AG09309 (cell line): Measurements from ENCODE around the gene PIGS.
A peak's percentile ranks its signal among the peaks of the same experiment; 100 is the strongest.

ENCODE experiments used
- DNase-seq: peaks from one replicate; pipeline ENCODE4 v3.0.0-alpha.2; 2010; ENCODE audit warnings: low read depth
- H3K4me3 ChIP-seq: 2 replicates; pipeline ENCODE4 v1.5.1; 2011; ENCODE audit warnings: mild to moderate bottlenecking, low read depth, low read length, moderate library complexity; ENCODE audit not compliant: control insufficient read depth
- TF ChIP-seq, protein P1 (sequence below): IDR thresholded peaks from 2 replicates; pipeline ENCODE4 v1.5.1; 2011; ENCODE audit warnings: mild to moderate bottlenecking, low read depth, low read length, inconsistent platforms; ENCODE audit not compliant: insufficient read depth, control insufficient read depth; ENCODE audit errors: missing control alignments

PIGS gene

DNA sequence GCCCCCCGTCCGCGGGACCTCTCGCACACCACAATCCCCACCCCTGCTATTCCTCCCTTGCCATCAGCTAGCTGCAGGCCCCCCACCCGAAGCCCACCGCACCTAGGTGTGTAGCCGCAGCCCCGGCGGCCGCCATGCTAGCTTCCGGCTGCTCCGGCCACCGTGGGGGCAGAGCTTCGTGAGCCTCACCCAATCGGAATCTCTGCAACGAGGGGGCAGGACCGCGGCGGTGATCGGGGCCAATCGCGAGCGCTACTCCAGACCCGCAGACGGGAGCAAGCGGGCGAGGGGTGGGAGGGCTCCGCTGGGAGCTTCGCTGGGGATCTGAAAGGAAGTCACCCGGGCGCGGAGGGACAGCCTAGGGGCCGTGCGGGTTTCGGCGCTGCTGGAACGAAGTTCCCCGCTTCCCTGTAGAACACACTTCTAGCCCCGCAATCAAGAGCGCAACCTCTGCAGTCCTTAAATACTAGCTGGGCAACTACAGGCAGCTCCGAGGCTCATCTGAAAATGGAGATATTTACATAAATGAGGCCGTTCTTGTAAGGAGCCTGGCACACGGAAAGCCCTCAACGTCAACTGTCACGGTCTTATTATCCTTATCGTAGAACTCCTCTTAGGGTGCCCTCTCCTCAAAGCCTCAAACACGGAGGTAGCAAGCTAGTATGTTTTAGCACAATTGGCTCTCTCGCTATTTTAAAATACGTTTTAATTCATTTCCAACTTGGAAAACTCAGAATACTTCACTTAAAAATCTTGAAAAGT lies at the start of gene PIGS:
TSS of gene PIGS (minus strand) at position 164 of the 762 bp plus-strand sequence. CDS start at position 136, 28 bp downstream.
- H3K4me3 ChIP-seq: peak within 1 kb of the TSS; percentile 91
- peak; percentile 44 for DNase-seq
- TF ChIP-seq, protein P1, sequence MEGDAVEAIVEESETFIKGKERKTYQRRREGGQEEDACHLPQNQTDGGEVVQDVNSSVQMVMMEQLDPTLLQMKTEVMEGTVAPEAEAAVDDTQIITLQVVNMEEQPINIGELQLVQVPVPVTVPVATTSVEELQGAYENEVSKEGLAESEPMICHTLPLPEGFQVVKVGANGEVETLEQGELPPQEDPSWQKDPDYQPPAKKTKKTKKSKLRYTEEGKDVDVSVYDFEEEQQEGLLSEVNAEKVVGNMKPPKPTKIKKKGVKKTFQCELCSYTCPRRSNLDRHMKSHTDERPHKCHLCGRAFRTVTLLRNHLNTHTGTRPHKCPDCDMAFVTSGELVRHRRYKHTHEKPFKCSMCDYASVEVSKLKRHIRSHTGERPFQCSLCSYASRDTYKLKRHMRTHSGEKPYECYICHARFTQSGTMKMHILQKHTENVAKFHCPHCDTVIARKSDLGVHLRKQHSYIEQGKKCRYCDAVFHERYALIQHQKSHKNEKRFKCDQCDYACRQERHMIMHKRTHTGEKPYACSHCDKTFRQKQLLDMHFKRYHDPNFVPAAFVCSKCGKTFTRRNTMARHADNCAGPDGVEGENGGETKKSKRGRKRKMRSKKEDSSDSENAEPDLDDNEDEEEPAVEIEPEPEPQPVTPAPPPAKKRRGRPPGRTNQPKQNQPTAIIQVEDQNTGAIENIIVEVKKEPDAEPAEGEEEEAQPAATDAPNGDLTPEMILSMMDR: no peak

DNA sequence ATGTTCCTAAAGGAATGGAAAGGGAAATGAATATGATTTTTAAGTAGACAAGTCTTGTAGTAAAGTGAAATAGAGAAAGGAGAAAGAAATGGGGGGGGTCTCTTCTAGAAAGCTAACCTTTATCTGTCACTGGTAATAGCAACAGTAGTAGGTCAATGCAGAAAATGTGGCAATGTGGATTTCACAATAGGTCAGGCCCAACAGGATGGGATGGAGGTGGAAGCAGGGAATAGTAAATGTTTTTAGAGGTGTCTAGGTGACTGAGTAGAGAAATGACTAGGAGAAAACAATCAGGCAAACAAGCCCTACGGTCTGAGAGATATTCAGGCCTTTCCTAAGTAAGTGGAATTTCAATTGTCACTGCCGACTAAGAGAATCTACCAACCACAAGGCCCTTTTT lies 48.7 kb upstream of the PIGS start:
- H3K4me3 ChIP-seq: no peak overlapping the region
- DNase-seq: no peak
- TF ChIP-seq, protein P1: no peak

DNA sequence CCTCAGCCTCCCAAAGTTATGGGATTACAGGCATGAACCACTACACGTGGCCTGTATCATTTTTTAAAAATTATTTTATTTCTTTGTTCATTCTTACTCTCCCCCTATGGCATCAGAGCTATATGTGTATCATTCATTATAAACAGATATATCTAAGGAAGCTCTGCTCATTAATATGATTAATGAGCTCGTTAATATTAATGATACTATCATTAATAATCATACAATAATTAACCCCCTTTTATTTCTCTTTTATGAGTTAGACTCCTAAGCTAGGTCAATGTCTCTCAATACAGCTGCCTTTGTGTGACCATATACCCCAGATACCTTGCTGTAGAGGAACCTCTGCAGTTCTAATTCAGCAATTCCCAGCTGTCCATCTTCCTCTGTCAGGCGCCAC lies 47.1 kb upstream of the PIGS start:
- H3K4me3 ChIP-seq: no peak overlapping the region
- TF ChIP-seq, protein P1: no peak
- no peak for DNase-seq

DNA sequence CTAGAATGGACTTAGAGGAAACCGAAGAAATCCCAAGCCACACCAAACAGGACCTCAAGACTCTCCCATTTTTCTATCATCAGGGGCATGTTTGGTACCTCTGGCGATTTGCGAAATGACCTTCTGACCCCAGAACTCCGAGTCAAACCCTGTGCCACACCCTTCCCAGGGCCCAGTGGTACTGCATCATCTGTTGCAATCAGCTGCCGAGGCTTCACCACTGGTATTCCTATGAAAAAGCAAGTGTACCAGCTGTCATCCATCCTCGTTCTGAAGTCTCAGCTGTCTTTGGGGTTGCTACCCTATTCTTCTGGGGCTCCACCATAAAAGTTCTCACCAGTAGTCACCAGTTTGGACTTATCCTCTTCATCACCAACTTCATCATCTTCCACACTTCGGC lies 45.0 kb upstream of the PIGS start:
- no peak overlapping the region for H3K4me3 ChIP-seq
- DNase-seq: no peak
- TF ChIP-seq, protein P1: no peak

DNA sequence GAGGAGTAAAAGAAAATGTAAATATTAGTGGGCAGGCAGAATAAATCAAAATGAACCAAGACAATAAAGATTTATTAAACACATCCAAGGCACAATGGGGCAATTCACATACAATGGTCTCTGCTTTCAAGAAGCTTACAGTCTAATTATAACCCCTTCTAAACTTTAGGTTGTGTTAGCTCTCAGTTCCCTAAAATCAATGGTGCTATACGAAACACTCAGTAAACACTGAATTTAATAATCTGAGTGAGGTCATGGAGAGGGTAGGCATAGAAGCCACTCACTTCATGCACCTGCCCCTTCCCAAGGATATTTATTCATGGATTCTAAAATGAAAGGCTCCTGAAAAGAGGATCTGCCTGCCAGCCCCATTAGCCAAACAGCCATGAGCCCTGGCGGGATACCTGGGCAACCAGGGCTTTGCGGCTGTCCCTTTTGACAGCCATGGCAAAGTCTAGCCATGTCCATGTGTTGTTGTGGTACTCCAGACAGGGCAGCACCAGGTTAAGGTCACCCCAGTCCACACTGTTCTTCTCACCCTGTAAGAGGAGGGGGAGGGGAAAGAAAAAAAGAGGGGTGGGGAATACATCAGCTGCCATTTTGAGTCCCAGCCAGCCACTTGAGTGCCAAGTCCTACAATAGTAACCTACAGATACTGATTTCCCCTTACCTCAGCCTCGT lies 44.1 kb upstream of the PIGS start:
- TF ChIP-seq, protein P1: no peak
- H3K4me3 ChIP-seq: no peak overlapping the region
- DNase-seq: no peak

DNA sequence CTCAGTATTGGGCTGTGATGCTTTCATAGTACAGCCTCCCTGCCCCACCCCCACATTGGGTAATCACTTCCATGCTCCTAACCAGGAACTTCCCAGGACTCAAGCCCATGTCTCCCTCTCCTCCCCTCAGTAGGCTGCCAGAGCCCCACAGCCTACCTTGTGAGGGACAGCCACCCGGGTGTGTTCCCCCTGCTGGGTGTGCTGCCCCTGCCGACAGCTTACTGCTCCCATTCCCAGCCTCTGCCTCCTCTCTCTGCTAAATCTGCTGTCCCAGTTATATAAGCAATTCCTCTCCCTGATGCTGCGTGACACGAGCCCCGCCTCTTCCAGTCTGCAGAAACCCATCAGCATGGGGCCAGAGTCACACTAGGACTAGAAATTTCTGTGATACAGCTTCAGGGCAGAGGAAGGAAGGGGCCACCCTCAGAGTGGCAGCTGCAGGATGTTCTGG lies 42.6 kb upstream of the PIGS start, which contains the start of gene RSKR:
TSS of gene RSKR (minus strand) at position 255 of the 451 bp plus-strand sequence. CDS start at position 231, 24 bp downstream.
- no peak for DNase-seq
- TF ChIP-seq, protein P1: no peak
- H3K4me3 ChIP-seq: no peak within 1 kb of the TSS
